D721Med (cell line): ENCODE data around the gene PDE6C.

ENCODE experiments used
- DNase-seq: peaks from one replicate; pipeline ENCODE4 v3.0.0; 2011; ENCODE audit warnings: low spot score; ENCODE audit not compliant: insufficient read length
- FAIRE-seq: peaks from 2 replicates; lab custom pipeline; 2011; peaks lifted over from hg19 to GRCh38; lab: Jason Lieb, UNC
- CTCF ChIP-seq: IDR thresholded peaks from 2 replicates; pipeline ENCODE4 v1.5.1; 2012; ENCODE audit warnings: mild to moderate bottlenecking, control low read depth; ENCODE audit not compliant: insufficient read depth; ENCODE audit errors: missing control alignments

Gene PDE6C

GRCh38 chr10:93710333-93710909 lies 98.1 kb downstream of the PDE6C start:
- FAIRE-seq = no peak
- TF ChIP-seq CTCF = no peak
- no peak for DNase-seq

GRCh38 chr10:93711891-93712290 lies 99.6 kb downstream of the PDE6C start:
- DNase-seq (no peak), FAIRE-seq (no peak)
- no peak for TF ChIP-seq CTCF

- DNase-seq (no peak), FAIRE-seq (no peak)
- no peak for TF ChIP-seq CTCF
These were observed 100.3 kb downstream of the PDE6C start for GRCh38 chr10:93712593-93712992.

- no peak for TF ChIP-seq CTCF
- DNase-seq = no peak
- FAIRE-seq = no peak
These were observed 103.0 kb downstream of the PDE6C start for GRCh38 chr10:93715345-93715744.
